ENCODE data around the gene LRRC4B. TPM values are rescaled to one million over a fixed set of nuclear protein-coding genes. Genes with fewer than 3 reads are reported as not detected.
A peak's percentile ranks its signal among the peaks of the same experiment; 100 is the strongest.

LRRC4B gene
- total RNA-seq, 1 donor from 2014 or later, result 5.2 TPM

GRCh38 chr19:50498219-50499056 lies 69.8 kb downstream of the LRRC4B start:
- Histone ChIP-seq H3K4me3 (ENCODE audit: low read length in 3 of 3) (peak overlapping the region; percentile 78 to 95 (median 91)), H3K36me3 (ENCODE audit: control insufficient read depth in 3 of 3, insufficient read depth in 3 of 3, low read length in 3 of 3) (no peaks in the 10 kb centered on the region), H3K9ac (ENCODE audit: low read depth in 1 of 3, low read length in 3 of 3) (peak overlapping the region; percentile 83 to 98 (median 93)), H3K4me1 (ENCODE audit: control insufficient read depth in 3 of 3, insufficient read depth in 3 of 3, low read length in 3 of 3) (peaks cover 4 to 16% (median 7%) of the 10 kb centered on the region in 3 donors), H3K27me3 (ENCODE audit: control insufficient read depth in 3 of 3, insufficient read depth in 3 of 3, low read length in 3 of 3) (no peaks in the 10 kb centered on the region), H3K9me3 (ENCODE audit: control insufficient read depth in 3 of 3, low read length in 3 of 3) (no peaks in the 10 kb centered on the region), H3K27ac (ENCODE audit: low read depth, low read length) (peak overlapping the region; percentile 99)

- no peaks in the 10 kb centered on the region for H3K27me3 ChIP-seq (ENCODE audit: control insufficient read depth in 3 of 3, insufficient read depth in 3 of 3, low read length in 3 of 3)
- no peaks in the 10 kb centered on the region for H3K9me3 ChIP-seq (ENCODE audit: control insufficient read depth in 3 of 3, low read length in 3 of 3)
- H3K4me3 ChIP-seq (ENCODE audit: low read length in 3 of 3), result peak overlapping the region; percentile 78 to 95 (median 91)
- no peaks in the 10 kb centered on the region for H3K36me3 ChIP-seq (ENCODE audit: control insufficient read depth in 3 of 3, insufficient read depth in 3 of 3, low read length in 3 of 3)
- peak overlapping the region; percentile 83 to 98 (median 93) for H3K9ac ChIP-seq (ENCODE audit: low read depth in 1 of 3, low read length in 3 of 3)
- H3K4me1 ChIP-seq (ENCODE audit: control insufficient read depth in 3 of 3, insufficient read depth in 3 of 3, low read length in 3 of 3), result peaks cover 2 to 17% (median 9%) of the 10 kb centered on the region in 3 donors
- peak overlapping the region; percentile 99 for H3K27ac ChIP-seq (ENCODE audit: low read depth, low read length)
Measured at GRCh38 chr19:50497022-50497405, 71.2 kb downstream of the LRRC4B start.

- Histone ChIP-seq H3K9me3 (ENCODE audit: control insufficient read depth in 3 of 3, low read length in 3 of 3) (no peaks in the 10 kb centered on the region), H3K4me1 (ENCODE audit: control insufficient read depth in 3 of 3, insufficient read depth in 3 of 3, low read length in 3 of 3) (peaks cover 2 to 22% (median 10%) of the 10 kb centered on the region in 3 donors), H3K36me3 (ENCODE audit: control insufficient read depth in 3 of 3, insufficient read depth in 3 of 3, low read length in 3 of 3) (no peaks in the 10 kb centered on the region), H3K9ac (ENCODE audit: low read depth in 1 of 3, low read length in 3 of 3) (peak overlapping the region in 2 of 3 donors; percentile 83 to 98), H3K27ac (ENCODE audit: low read depth, low read length) (peak overlapping the region; percentile 99), H3K4me3 (ENCODE audit: low read length in 3 of 3) (peak overlapping the region; percentile 78 to 95 (median 91)), H3K27me3 (ENCODE audit: control insufficient read depth in 3 of 3, insufficient read depth in 3 of 3, low read length in 3 of 3) (no peaks in the 10 kb centered on the region)
Measured at GRCh38 chr19:50496189-50497021, 71.8 kb downstream of the LRRC4B start.

GRCh38 chr19:50495020-50495531 lies 73.2 kb downstream of the LRRC4B start:
- Histone ChIP-seq H3K4me3 (ENCODE audit: low read length in 3 of 3) (peak overlapping the region in 1 of 3 donors; percentile 33), H3K4me1 (ENCODE audit: control insufficient read depth in 3 of 3, insufficient read depth in 3 of 3, low read length in 3 of 3) (peaks cover 11 to 34% (median 21%) of the 10 kb centered on the region in 3 donors), H3K36me3 (ENCODE audit: control insufficient read depth in 3 of 3, insufficient read depth in 3 of 3, low read length in 3 of 3) (peaks cover 0 to 4% (median 2%) of the 10 kb centered on the region in 3 donors), H3K27ac (ENCODE audit: low read depth, low read length) (peak overlapping the region; percentile 6), H3K27me3 (ENCODE audit: control insufficient read depth in 3 of 3, insufficient read depth in 3 of 3, low read length in 3 of 3) (no peaks in the 10 kb centered on the region), H3K9me3 (ENCODE audit: control insufficient read depth in 3 of 3, low read length in 3 of 3) (peaks cover 0 to 3% (median 0%) of the 10 kb centered on the region in 3 donors), H3K9ac (ENCODE audit: low read depth in 1 of 3, low read length in 3 of 3) (no peak overlapping the region)

GRCh38 chr19:50494186-50495019 lies 73.8 kb downstream of the LRRC4B start:
- peak overlapping the region; percentile 6 for H3K27ac ChIP-seq (ENCODE audit: low read depth, low read length)
- H3K4me3 ChIP-seq (ENCODE audit: low read length in 3 of 3), result no peak overlapping the region
- H3K9ac ChIP-seq (ENCODE audit: low read depth in 1 of 3, low read length in 3 of 3), result no peak overlapping the region
- no peaks in the 10 kb centered on the region for H3K27me3 ChIP-seq (ENCODE audit: control insufficient read depth in 3 of 3, insufficient read depth in 3 of 3, low read length in 3 of 3)
- peaks cover 0 to 3% (median 0%) of the 10 kb centered on the region in 3 donors for H3K9me3 ChIP-seq (ENCODE audit: control insufficient read depth in 3 of 3, low read length in 3 of 3)
- peaks cover 14 to 40% (median 25%) of the 10 kb centered on the region in 3 donors for H3K4me1 ChIP-seq (ENCODE audit: control insufficient read depth in 3 of 3, insufficient read depth in 3 of 3, low read length in 3 of 3)
- peaks cover 0 to 4% (median 2%) of the 10 kb centered on the region in 3 donors for H3K36me3 ChIP-seq (ENCODE audit: control insufficient read depth in 3 of 3, insufficient read depth in 3 of 3, low read length in 3 of 3)

GRCh38 chr19:50493171-50493570 lies 75.1 kb downstream of the LRRC4B start:
- Histone ChIP-seq H3K27ac (ENCODE audit: low read depth, low read length) (no peak overlapping the region), H3K36me3 (ENCODE audit: control insufficient read depth in 3 of 3, insufficient read depth in 3 of 3, low read length in 3 of 3) (peaks cover 0 to 4% (median 2%) of the 10 kb centered on the region in 3 donors), H3K4me1 (ENCODE audit: control insufficient read depth in 3 of 3, insufficient read depth in 3 of 3, low read length in 3 of 3) (peaks cover 14 to 46% (median 28%) of the 10 kb centered on the region in 3 donors), H3K9me3 (ENCODE audit: control insufficient read depth in 3 of 3, low read length in 3 of 3) (peaks cover 0 to 3% (median 0%) of the 10 kb centered on the region in 3 donors), H3K4me3 (ENCODE audit: low read length in 3 of 3) (no peak overlapping the region), H3K9ac (ENCODE audit: low read depth in 1 of 3, low read length in 3 of 3) (peak overlapping the region in 1 of 3 donors; percentile 33), H3K27me3 (ENCODE audit: control insufficient read depth in 3 of 3, insufficient read depth in 3 of 3, low read length in 3 of 3) (no peaks in the 10 kb centered on the region)

GRCh38 chr19:50492303-50493052 lies 75.8 kb downstream of the LRRC4B start:
- Histone ChIP-seq H3K27ac (ENCODE audit: low read depth, low read length) (peak overlapping the region; percentile 88), H3K9me3 (ENCODE audit: control insufficient read depth in 3 of 3, low read length in 3 of 3) (peaks cover 0 to 3% (median 0%) of the 10 kb centered on the region in 3 donors), H3K27me3 (ENCODE audit: control insufficient read depth in 3 of 3, insufficient read depth in 3 of 3, low read length in 3 of 3) (no peaks in the 10 kb centered on the region), H3K4me1 (ENCODE audit: control insufficient read depth in 3 of 3, insufficient read depth in 3 of 3, low read length in 3 of 3) (peaks cover 14 to 46% (median 29%) of the 10 kb centered on the region in 3 donors), H3K4me3 (ENCODE audit: low read length in 3 of 3) (peak overlapping the region in 2 of 3 donors; percentile 15 to 58), H3K9ac (ENCODE audit: low read depth in 1 of 3, low read length in 3 of 3) (peak overlapping the region in 2 of 3 donors; percentile 72 to 74), H3K36me3 (ENCODE audit: control insufficient read depth in 3 of 3, insufficient read depth in 3 of 3, low read length in 3 of 3) (peaks cover 3 to 5% (median 4%) of the 10 kb centered on the region in 3 donors)

- peaks cover 13 to 17% (median 13%) of the 10 kb centered on the region in 3 donors for H3K36me3 ChIP-seq (ENCODE audit: control insufficient read depth in 3 of 3, insufficient read depth in 3 of 3, low read length in 3 of 3)
- no peaks in the 10 kb centered on the region for H3K27me3 ChIP-seq (ENCODE audit: control insufficient read depth in 3 of 3, insufficient read depth in 3 of 3, low read length in 3 of 3)
- H3K9me3 ChIP-seq (ENCODE audit: control insufficient read depth in 3 of 3, low read length in 3 of 3), result peaks cover 0 to 7% (median 0%) of the 10 kb centered on the region in 3 donors
- peak overlapping the region; percentile 46 to 65 (median 58) for H3K4me3 ChIP-seq (ENCODE audit: low read length in 3 of 3)
- H3K27ac ChIP-seq (ENCODE audit: low read depth, low read length), result peak overlapping the region; percentile 88
- peak overlapping the region; percentile 44 to 76 (median 72) for H3K9ac ChIP-seq (ENCODE audit: low read depth in 1 of 3, low read length in 3 of 3)
- peaks cover 16 to 52% (median 30%) of the 10 kb centered on the region in 3 donors for H3K4me1 ChIP-seq (ENCODE audit: control insufficient read depth in 3 of 3, insufficient read depth in 3 of 3, low read length in 3 of 3)
Measured at GRCh38 chr19:50490991-50491472, 77.2 kb downstream of the LRRC4B start.
